H1 (cell line): ENCODE data around the gene AGBL4. TPM values are rescaled to one million over a fixed set of nuclear protein-coding genes. Genes with fewer than 3 reads are reported as not detected.

Source experiments
- CTCF ChIA-PET: fragments of 300-600 bp; sonication (Branson Sonifier 250); formaldehyde crosslinking; loops from one replicate; lab custom pipeline; 2021; ENCODE audit not compliant: partially characterized antibody; lab: Charles Lee
- POLR2A ChIA-PET: fragments of 300-600 bp; sonication (Branson Sonifier 250); formaldehyde crosslinking; loops from one replicate; lab custom pipeline; 2021; ENCODE audit warnings: inconsistent platforms; ENCODE audit not compliant: partially characterized antibody; lab: Charles Lee
- DNase-seq, 2 experiments: peaks; one replicate each; pipeline versions ENCODE4 v3.0.0 to v3.0.0-alpha.2; 2010 to 2022; ENCODE audit warnings: low spot score in 2 of 2, low read depth in 1 of 2, mixed read lengths in 1 of 2
- FAIRE-seq: peaks from 2 replicates; lab custom pipeline; 2011; peaks lifted over from hg19 to GRCh38; lab: Jason Lieb, UNC
- H2AFZ ChIP-seq: 2 replicates; pipeline ENCODE4 v1.8.1; 2012; ENCODE audit warnings: low read length, inconsistent platforms
- H2AK5ac ChIP-seq: 2 replicates; pipeline ENCODE4 v1.6.1; 2013; ENCODE audit warnings: low read depth, low read length
- H2BK120ac ChIP-seq: replicated peaks from 2 replicates; pipeline ENCODE3; 2013; ENCODE audit warnings: low read depth, low read length, inconsistent platforms
- H2BK12ac ChIP-seq: 2 replicates; pipeline ENCODE4 v1.6.1; 2013; ENCODE audit warnings: low read depth, low read length
- H2BK15ac ChIP-seq: 2 replicates; pipeline ENCODE4 v1.6.1; 2013; ENCODE audit warnings: low read length
- H2BK20ac ChIP-seq: 2 replicates; pipeline ENCODE4 v1.6.1; 2013; ENCODE audit warnings: low read length
- H2BK5ac ChIP-seq: 2 replicates; pipeline ENCODE4 v1.6.1; 2013; ENCODE audit warnings: low read depth, low read length
- H3K14ac ChIP-seq: 2 replicates; pipeline ENCODE4 v1.6.1; 2013; ENCODE audit warnings: inconsistent platforms; ENCODE audit not compliant: insufficient read length
- H3K18ac ChIP-seq: 2 replicates; pipeline ENCODE4 v1.6.1; 2013; ENCODE audit warnings: low read length; ENCODE audit errors: extremely low read depth
- H3K23ac ChIP-seq: 2 replicates; pipeline ENCODE4 v1.6.1; 2013; ENCODE audit warnings: inconsistent platforms; ENCODE audit not compliant: insufficient read length
- H3K23me2 ChIP-seq: 2 replicates; pipeline ENCODE4 v1.6.1; 2013; ENCODE audit warnings: low read depth, low read length
- H3K27ac ChIP-seq: 2 replicates; pipeline ENCODE4 v1.6.1; 2011; ENCODE audit warnings: low read depth, low read length, inconsistent platforms
- H3K27me3 ChIP-seq, 4 experiments: replicated peaks in 1 of 4; 1 replicate in 1 of 4; 2 replicates in 3 of 4; pipeline versions ENCODE4 v1.6.1 to v1.8.1; 2011 to 2013; ENCODE audit warnings: low read length in 3 of 4, mild to moderate bottlenecking in 3 of 4, inconsistent platforms in 2 of 4, mixed read lengths in 2 of 4, moderate library complexity in 1 of 4; ENCODE audit not compliant: control insufficient read depth in 3 of 4, insufficient read depth in 3 of 4; ENCODE audit errors: extremely low read depth in 1 of 4
- H3K36me3 ChIP-seq, 4 experiments: 2 replicates each; pipeline versions ENCODE4 v1.6.1 to v1.8.1; 2011 to 2013; ENCODE audit warnings: mild to moderate bottlenecking in 4 of 4, low read length in 3 of 4, moderate library complexity in 2 of 4, control low read depth in 1 of 4, inconsistent platforms in 1 of 4; ENCODE audit not compliant: insufficient read depth in 4 of 4, control insufficient read depth in 2 of 4
- H3K4ac ChIP-seq: replicated peaks from 2 replicates; pipeline ENCODE3; 2013; ENCODE audit warnings: low read length, low read depth, mixed read lengths, inconsistent platforms; ENCODE audit not compliant: insufficient read length
- H3K4me1 ChIP-seq, 4 experiments: replicated peaks in 1 of 4; 1 replicate in 1 of 4; 2 replicates in 3 of 4; pipeline versions ENCODE4 v1.6.1 to v1.8.1; 2011 to 2013; ENCODE audit warnings: low read length in 3 of 4, inconsistent platforms in 2 of 4, mixed read lengths in 1 of 4; ENCODE audit not compliant: insufficient read depth in 4 of 4, control insufficient read depth in 3 of 4
- H3K4me2 ChIP-seq, 2 experiments: 2 replicates each; pipeline versions ENCODE4 v1.6.1 to v1.8.1; 2011 to 2013; ENCODE audit warnings: low read depth in 2 of 2, low read length in 2 of 2, control low read depth in 1 of 2, inconsistent platforms in 1 of 2, mild to moderate bottlenecking in 1 of 2; ENCODE audit not compliant: insufficient read depth in 1 of 2
- H3K4me3 ChIP-seq, 4 experiments: fragments of 200-600, 300-600 bp in 1 of 4; sonication (generic), shearing (Covaris generic), sonication (Bioruptor Twin) in 1 of 4; 2 replicates each; pipeline versions ENCODE4 v1.5.1 to v1.8.1; 2011 to 2016; ENCODE audit warnings: low read length in 4 of 4, low read depth in 3 of 4, control low read depth in 2 of 4, inconsistent platforms in 2 of 4, mild to moderate bottlenecking in 2 of 4, mixed read lengths in 1 of 4, moderate library complexity in 1 of 4; ENCODE audit not compliant: insufficient read depth in 2 of 4; ENCODE audit errors: extremely low read depth in 1 of 4
- H3K56ac ChIP-seq: replicated peaks from 2 replicates; pipeline ENCODE3; 2013; ENCODE audit warnings: low read depth, mild to moderate bottlenecking, mixed read lengths, low read length, inconsistent platforms; ENCODE audit not compliant: insufficient read length
- H3K79me1 ChIP-seq: 2 replicates; pipeline ENCODE4 v1.6.1; 2013; ENCODE audit warnings: low read depth, low read length, control low read depth
- H3K79me2 ChIP-seq, 2 experiments: 2 replicates each; pipeline versions ENCODE4 v1.6.1 to v1.8.1; 2012 to 2013; ENCODE audit warnings: low read length in 2 of 2, mild to moderate bottlenecking in 2 of 2, inconsistent platforms in 1 of 2; ENCODE audit not compliant: insufficient read depth in 2 of 2, control insufficient read depth in 1 of 2
- H3K9ac ChIP-seq, 4 experiments: replicated peaks in 1 of 4; 1 replicate in 1 of 4; 2 replicates in 3 of 4; pipeline versions ENCODE4 v1.6.1 to v1.8.1; 2011 to 2013; ENCODE audit warnings: low read depth in 3 of 4, low read length in 3 of 4, control low read depth in 2 of 4, mild to moderate bottlenecking in 2 of 4, moderate library complexity in 2 of 4, inconsistent platforms in 1 of 4; ENCODE audit errors: extremely low read depth in 1 of 4
- H3K9me3 ChIP-seq, 2 experiments: 2 replicates each; pipeline versions ENCODE4 v1.6.1 to v1.8.1; 2012 to 2013; ENCODE audit warnings: mild to moderate bottlenecking in 2 of 2, moderate library complexity in 2 of 2, control low read depth in 1 of 2, inconsistent platforms in 1 of 2, low read depth in 1 of 2, low read length in 1 of 2, mixed read lengths in 1 of 2; ENCODE audit not compliant: insufficient read depth in 2 of 2
- H4K20me1 ChIP-seq, 2 experiments: replicated peaks in 1 of 2; 2 replicates each; pipeline versions ENCODE3 to v1.8.1; 2011 to 2013; ENCODE audit warnings: inconsistent platforms in 2 of 2, low read length in 2 of 2, mild to moderate bottlenecking in 1 of 2; ENCODE audit not compliant: insufficient read depth in 2 of 2, control insufficient read depth in 1 of 2
- H4K5ac ChIP-seq: 2 replicates; pipeline ENCODE4 v1.6.1; 2013; ENCODE audit warnings: low read length, low read depth, mixed read lengths, inconsistent platforms; ENCODE audit not compliant: insufficient read length
- H4K8ac ChIP-seq: 2 replicates; pipeline ENCODE4 v1.8.0; 2013; ENCODE audit warnings: mild to moderate bottlenecking, moderate library complexity, low read length, inconsistent platforms; ENCODE audit not compliant: insufficient read depth; ENCODE audit errors: extremely low read depth
- H4K91ac ChIP-seq: replicated peaks from 2 replicates; pipeline ENCODE3; 2013; ENCODE audit warnings: low read length, mixed read lengths, inconsistent platforms; ENCODE audit not compliant: insufficient read length
- CHD1 ChIP-seq: IDR thresholded peaks from 2 replicates; pipeline ENCODE4 v1.6.1; 2012; ENCODE audit warnings: low read depth, low read length, improper control_type of control experiment
- EP300 ChIP-seq, 2 experiments: IDR thresholded peaks; 1 replicate in 1 of 2; 2 replicates in 1 of 2; pipeline ENCODE4 v1.6.1; 2011 to 2012; ENCODE audit warnings: low read depth in 2 of 2, low read length in 2 of 2, mild to moderate bottlenecking in 2 of 2, borderline replicate concordance in 1 of 2, inconsistent platforms in 1 of 2, moderate library complexity in 1 of 2
- EZH2 ChIP-seq: fragments of 200-600 bp; sonication (generic); IDR thresholded peaks from 2 replicates; pipeline ENCODE4 v1.7.1; 2012; ENCODE audit warnings: low read depth, mild to moderate bottlenecking, moderate library complexity, low read length, inconsistent platforms; ENCODE audit not compliant: severe bottlenecking
- FOSL1 ChIP-seq: IDR thresholded peaks from 2 replicates; pipeline ENCODE4 v1.6.1; 2011; ENCODE audit warnings: mild to moderate bottlenecking, low read depth, low read length, moderate library complexity; ENCODE audit not compliant: insufficient read depth
- GABPA ChIP-seq: IDR thresholded peaks from 2 replicates; pipeline ENCODE4 v1.6.1; 2011; ENCODE audit warnings: mild to moderate bottlenecking, low read length, moderate library complexity, borderline replicate concordance; ENCODE audit not compliant: insufficient read depth
- HDAC2 ChIP-seq, 2 experiments: fragments of 300-600 bp in 1 of 2; sonication (generic) in 1 of 2; IDR thresholded peaks; 2 replicates each; pipeline ENCODE4 v1.6.1; 2011 to 2012; ENCODE audit warnings: low read depth in 2 of 2, low read length in 2 of 2, mild to moderate bottlenecking in 2 of 2, moderate library complexity in 2 of 2, borderline replicate concordance in 1 of 2, inconsistent platforms in 1 of 2
- JUND ChIP-seq: IDR thresholded peaks from 2 replicates; pipeline ENCODE4 v1.6.1; 2011; ENCODE audit warnings: mild to moderate bottlenecking, improper control_type of control experiment, low read length
- POLR2AphosphoS5 ChIP-seq: IDR thresholded peaks from 2 replicates; pipeline ENCODE4 v1.6.1; 2011; ENCODE audit warnings: low read depth, low read length
- RAD21 ChIP-seq, 2 experiments: IDR thresholded peaks in 1 of 2; conservative IDR thresholded peaks in 1 of 2; 2 replicates each; pipeline ENCODE4 v1.6.1; 2011; ENCODE audit warnings: low read depth in 2 of 2, low read length in 2 of 2, improper control_type of control experiment in 1 of 2, inconsistent platforms in 1 of 2, mild to moderate bottlenecking in 1 of 2, moderate library complexity in 1 of 2
- RXRA ChIP-seq: IDR thresholded peaks from 2 replicates; pipeline ENCODE4 v1.6.1; 2011; ENCODE audit warnings: low read depth, mild to moderate bottlenecking, low read length, moderate library complexity; ENCODE audit not compliant: insufficient read depth
- SRF ChIP-seq: IDR thresholded peaks from 2 replicates; pipeline ENCODE4 v1.6.1; 2011; ENCODE audit warnings: mild to moderate bottlenecking, low read depth, low read length, moderate library complexity
- TAF1 ChIP-seq: IDR thresholded peaks from 2 replicates; pipeline ENCODE4 v1.6.1; 2011; ENCODE audit warnings: mild to moderate bottlenecking, low read depth, low read length
- TBP ChIP-seq: IDR thresholded peaks from 2 replicates; pipeline ENCODE4 v1.6.1; 2011; ENCODE audit warnings: low read depth, low read length, improper control_type of control experiment
- ZNF274 ChIP-seq: IDR thresholded peaks from 2 replicates; pipeline ENCODE4 v1.7.0; 2012; ENCODE audit warnings: low read length, borderline replicate concordance; ENCODE audit errors: extremely low read depth
- WGBS, 2 experiments: shearing (Covaris generic) in 1 of 2; methylation state at CpG; one replicate each; pipeline versions ENCODE4 v1.1.6 to v1.1.7; 2013 to 2015; ENCODE audit warnings: low lambda C conversion rate in 2 of 2, mixed read lengths in 2 of 2, inconsistent platforms in 1 of 2, low coverage in 1 of 2, missing lambda C conversion rate in 1 of 2; ENCODE audit not compliant: insufficient replicate concordance in 2 of 2, insufficient coverage in 1 of 2, insufficient read length in 1 of 2; ENCODE audit errors: extremely low coverage in 1 of 2, missing lambda C conversion rate in 1 of 2; 5-methylcytosine and 5-hydroxymethylcytosine counted together
- polyA plus RNA-seq, 7 experiments: library from polyadenylated mRNA; depleted of rRNA in 3 of 7; stranded (reverse) in 5 of 7; unstranded in 2 of 7; fragments of >200 nt in 5 of 7; fragments of 200-250 nt in 2 of 7; gene quantifications; 1 replicate in 5 of 7; 2 replicates in 1 of 7; 4 replicates in 1 of 7; pipeline versions ENCODE4 v1.2.1 to v1.2.3, GENCODE V29; 2011 to 2013; ENCODE audit warnings: missing spikeins in 2 of 7, mixed read lengths in 2 of 7
- total RNA-seq: library from RNA; stranded (reverse); fragmentation: NEBNext Ultra II Directional; extraction: Animal tissue kit (Norgen Biotek cat#: 25700); gene quantifications from 2 replicates; pipeline ENCODE4 v1.2.1, GENCODE V29; 2021

Gene AGBL4
- total and polyA plus RNA-seq, 2 of the 8 experiments (the other 6 are each of a cell fraction or from before 2014, with no cell fraction given), result 0.41 to 0.45 TPM

DNA sequence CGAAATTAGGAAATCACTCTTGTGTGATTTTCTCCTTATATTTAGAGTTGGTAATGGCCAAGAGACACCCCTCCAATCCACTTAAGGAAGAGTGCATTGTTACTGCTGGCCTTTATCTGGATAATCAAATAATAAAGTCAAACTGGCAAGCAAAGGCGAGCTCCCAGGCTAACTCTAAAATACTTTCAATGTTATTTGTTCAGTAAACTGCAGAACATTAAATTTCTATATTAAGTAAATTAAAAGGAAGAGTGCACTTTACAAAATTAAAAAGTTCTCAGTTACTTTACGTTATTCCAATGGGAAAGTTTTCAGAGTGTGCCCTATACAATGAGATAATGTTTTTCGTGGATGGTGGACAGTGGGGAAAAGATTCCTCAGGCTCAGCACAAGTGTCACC is 684.7 kb downstream of the AGBL4 start:
- DNase-seq (no peak), FAIRE-seq (no peak)
- Histone ChIP-seq H3K4ac (no peak overlapping the region), H3K79me2 (no peaks in the 10 kb centered on the region), H3K36me3 (no peaks in the 10 kb centered on the region), H3K18ac (no peak overlapping the region), H3K14ac (no peak overlapping the region), H2BK120ac (no peak overlapping the region), H2BK15ac (no peak overlapping the region), H3K4me3 (no peak overlapping the region), H2BK5ac (no peak overlapping the region), H2AK5ac (no peak overlapping the region), H3K4me1 (no peaks in the 10 kb centered on the region), H2AFZ (no peak overlapping the region), H2BK12ac (no peak overlapping the region), H4K20me1 (no peaks in the 10 kb centered on the region), H3K56ac (no peak overlapping the region), H4K5ac (no peak overlapping the region), H2BK20ac (no peak overlapping the region), H3K79me1 (no peaks in the 10 kb centered on the region), H3K4me2 (no peak overlapping the region), H3K9ac (no peak overlapping the region), H3K23me2 (no peaks in the 10 kb centered on the region), H4K8ac (no peak overlapping the region), H3K27me3 (no peaks in the 10 kb centered on the region), H3K23ac (no peak overlapping the region), H4K91ac (no peak overlapping the region), H3K27ac (no peak overlapping the region), H3K9me3 (peaks cover 83 to 87% of the 10 kb centered on the region in 2 experiments)
- CTCF ChIA-PET, result no interaction called here
- TF ChIP-seq EZH2, result no peak
- no peak for TF ChIP-seq RAD21 (IDR thresholded peaks at IDR 0.05 in 1 of 2, conservative IDR thresholded peaks at IDR 0.05 in 1 of 2; ENCODE audit: low read depth in 2 of 2, low read length in 2 of 2)
- TF ChIP-seq RXRA, result no peak
- no peak for TF ChIP-seq EP300 (IDR thresholded peaks at IDR 0.05; ENCODE audit: borderline replicate concordance in 1 of 2, low read depth in 2 of 2, low read length in 2 of 2)
- TF ChIP-seq CHD1, result no peak
- no peak for TF ChIP-seq JUND
- no peak for TF ChIP-seq TBP
- no peak for TF ChIP-seq FOSL1
- no peak for TF ChIP-seq GABPA
- no peak for TF ChIP-seq POLR2AphosphoS5
- no peak for TF ChIP-seq TAF1
- no peak for TF ChIP-seq ZNF274
- TF ChIP-seq HDAC2 (IDR thresholded peaks at IDR 0.05; ENCODE audit: borderline replicate concordance in 1 of 2, low read depth in 2 of 2, low read length in 2 of 2), result no peak
- TF ChIP-seq SRF, result no peak
- POLR2A ChIA-PET, result no interaction called here
- 48% methylated on average over 4 of the region's 4 CpGs; no CpG with 5 or more reads in 1 of the 2 experiments for WGBS, 2 experiments
